ENCODE results near the gene FAM228A. TPM values are rescaled to one million over a fixed set of nuclear protein-coding genes. Genes with fewer than 3 reads are reported as not detected.

Gene FAM228A
- total RNA-seq, 1 experiment from 2014 or later: not detected

DNA sequence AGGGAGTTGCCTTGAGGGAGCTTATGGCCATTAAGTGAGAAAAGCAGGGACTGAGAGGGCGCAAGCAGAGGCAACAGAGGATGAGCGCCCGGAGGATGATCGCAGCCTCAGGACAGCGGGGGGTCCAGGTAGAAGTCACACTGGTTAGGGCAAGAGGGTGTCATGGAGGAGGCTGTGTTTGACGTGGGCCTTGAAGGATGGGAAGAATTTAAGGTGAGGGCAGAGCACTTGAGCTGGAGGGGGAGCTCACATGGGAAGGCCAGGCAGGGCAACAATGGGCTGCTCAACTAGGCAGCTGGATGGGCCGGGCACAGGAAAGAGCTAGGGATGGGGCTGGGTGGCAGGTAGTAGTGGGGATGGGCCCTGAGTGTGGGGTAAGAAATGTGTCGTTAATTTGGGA is 31.9 kb downstream of the FAM228A start:
- no peak overlapping the region for H3K4me2 ChIP-seq
- H3K4me3 ChIP-seq: no peak overlapping the region
- H3K9me3 ChIP-seq (ENCODE audit: insufficient read depth, low read depth): no peaks in the 10 kb centered on the region
- no peak for DNase-seq
- H3K79me2 ChIP-seq (ENCODE audit: low read depth): no peaks in the 10 kb centered on the region
- ChIA-PET CTCF (no interaction called here), POLR2A (ENCODE audit: unreplicated experiment) (no interaction called here)
- H3K36me3 ChIP-seq (ENCODE audit: low read depth): 0 out of 2 replicates have a peak, but pooled peaks cover 4% of the 10 kb centered on the region
- no peaks in the 10 kb centered on the region for H3K9me2 ChIP-seq (ENCODE audit: insufficient read depth)
- no peak overlapping the region for H3K27ac ChIP-seq
- no peaks in the 10 kb centered on the region; the same call in 1 of the 2 replicates for H3F3A ChIP-seq (ENCODE audit: insufficient read depth, low read depth)
- no TSS peak for BruUV-seq (replicated peaks)
- no peaks in the 10 kb centered on the region for H3K4me1 ChIP-seq (replicated peaks; ENCODE audit: insufficient read depth)
- TF ChIP-seq, protein P1, sequence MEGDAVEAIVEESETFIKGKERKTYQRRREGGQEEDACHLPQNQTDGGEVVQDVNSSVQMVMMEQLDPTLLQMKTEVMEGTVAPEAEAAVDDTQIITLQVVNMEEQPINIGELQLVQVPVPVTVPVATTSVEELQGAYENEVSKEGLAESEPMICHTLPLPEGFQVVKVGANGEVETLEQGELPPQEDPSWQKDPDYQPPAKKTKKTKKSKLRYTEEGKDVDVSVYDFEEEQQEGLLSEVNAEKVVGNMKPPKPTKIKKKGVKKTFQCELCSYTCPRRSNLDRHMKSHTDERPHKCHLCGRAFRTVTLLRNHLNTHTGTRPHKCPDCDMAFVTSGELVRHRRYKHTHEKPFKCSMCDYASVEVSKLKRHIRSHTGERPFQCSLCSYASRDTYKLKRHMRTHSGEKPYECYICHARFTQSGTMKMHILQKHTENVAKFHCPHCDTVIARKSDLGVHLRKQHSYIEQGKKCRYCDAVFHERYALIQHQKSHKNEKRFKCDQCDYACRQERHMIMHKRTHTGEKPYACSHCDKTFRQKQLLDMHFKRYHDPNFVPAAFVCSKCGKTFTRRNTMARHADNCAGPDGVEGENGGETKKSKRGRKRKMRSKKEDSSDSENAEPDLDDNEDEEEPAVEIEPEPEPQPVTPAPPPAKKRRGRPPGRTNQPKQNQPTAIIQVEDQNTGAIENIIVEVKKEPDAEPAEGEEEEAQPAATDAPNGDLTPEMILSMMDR (conservative IDR thresholded peaks at IDR 0.05): no peak
- no peak for TF ChIP-seq EZH2 (IDR thresholded peaks at IDR 0.05; ENCODE audit: low read depth)
- H4K20me1 ChIP-seq (ENCODE audit: insufficient read depth): no peaks in the 10 kb centered on the region
- no peak overlapping the region for H2AFZ ChIP-seq
- H3K27me3 ChIP-seq (ENCODE audit: insufficient read depth, low read depth): no peaks in the 10 kb centered on the region
- intact Hi-C loops (cut with micrococcal nuclease; ENCODE audit: unreplicated experiment): no loop called here

- no TSS peak for BruUV-seq (replicated peaks)
- Histone ChIP-seq H3K27ac (no peak overlapping the region), H3K9me2 (ENCODE audit: insufficient read depth) (no peaks in the 10 kb centered on the region), H3K36me3 (ENCODE audit: low read depth) (0 out of 2 replicates have a peak, but pooled peaks cover 4% of the 10 kb centered on the region), H2AFZ (no peak overlapping the region), H3K9me3 (ENCODE audit: insufficient read depth, low read depth) (no peaks in the 10 kb centered on the region), H3K27me3 (ENCODE audit: insufficient read depth, low read depth) (no peaks in the 10 kb centered on the region), H3F3A (ENCODE audit: insufficient read depth, low read depth) (no peaks in the 10 kb centered on the region; the same call in 1 of the 2 replicates), H3K79me2 (ENCODE audit: low read depth) (no peaks in the 10 kb centered on the region), H4K20me1 (ENCODE audit: insufficient read depth) (no peaks in the 10 kb centered on the region), H3K4me2 (no peak overlapping the region), H3K4me3 (no peak overlapping the region), H3K4me1 (replicated peaks; ENCODE audit: insufficient read depth) (no peaks in the 10 kb centered on the region)
- no peak for TF ChIP-seq EZH2 (IDR thresholded peaks at IDR 0.05; ENCODE audit: low read depth)
- TF ChIP-seq, protein P1 (conservative IDR thresholded peaks at IDR 0.05): no peak
- intact Hi-C loops (cut with micrococcal nuclease; ENCODE audit: unreplicated experiment): no loop called here
- CTCF ChIA-PET: no interaction called here
- no peak for DNase-seq
- POLR2A ChIA-PET (ENCODE audit: unreplicated experiment): no interaction called here
Observed at GRCh38 chr2:24207359-24207758, 32.5 kb downstream of the FAM228A start.

- CTCF ChIA-PET: interaction anchor here (0.6 kb wide), 1 partner anchor 197 kb away, joined by 3 read pairs; no protein-coding TSS in a partner anchor
- no TSS peak for BruUV-seq (replicated peaks)
- no peaks in the 10 kb centered on the region for H3K79me2 ChIP-seq (ENCODE audit: low read depth)
- no peaks in the 10 kb centered on the region for H3F3A ChIP-seq (ENCODE audit: insufficient read depth, low read depth)
- intact Hi-C loops (cut with micrococcal nuclease; ENCODE audit: unreplicated experiment): no loop called here
- H3K27me3 ChIP-seq (ENCODE audit: insufficient read depth, low read depth): no peaks in the 10 kb centered on the region
- POLR2A ChIA-PET (ENCODE audit: unreplicated experiment): no interaction called here
- H3K27ac ChIP-seq: no peak overlapping the region
- H3K4me2 ChIP-seq: no peak overlapping the region
- no peaks in the 10 kb centered on the region for H3K9me2 ChIP-seq (ENCODE audit: insufficient read depth)
- H3K9me3 ChIP-seq (ENCODE audit: insufficient read depth, low read depth): no peaks in the 10 kb centered on the region
- TF ChIP-seq EZH2 (IDR thresholded peaks at IDR 0.05; ENCODE audit: low read depth): no peak
- TF ChIP-seq, protein P1 (conservative IDR thresholded peaks at IDR 0.05): no peak
- no peak overlapping the region for H2AFZ ChIP-seq
- no peak for DNase-seq
- H3K4me3 ChIP-seq: no peak overlapping the region
- H3K4me1 ChIP-seq (replicated peaks; ENCODE audit: insufficient read depth): no peaks in the 10 kb centered on the region
- no peaks in the 10 kb centered on the region for H3K36me3 ChIP-seq (ENCODE audit: low read depth)
- H4K20me1 ChIP-seq (ENCODE audit: insufficient read depth): no peaks in the 10 kb centered on the region
Observed at GRCh38 chr2:24208490-24208889, 33.6 kb downstream of the FAM228A start.

All from PC-9 (cell line).